Activated CD4-positive, alpha-beta T cell treated with anti-CD3 and anti-CD28 coated beads, Interleukin-2, amount 50 U/mL, for 24 hours (primary cell): ENCODE data around the gene JMJD8.
A peak's percentile ranks its signal among the peaks of the same experiment; 100 is the strongest.

ENCODE experiments used
- DNase-seq, 2 donors: peaks; one replicate each; pipeline ENCODE4 v3.0.0-alpha.2; 2020; ENCODE audit warnings: low read depth in 1 of 2, low spot score in 1 of 2

JMJD8 gene

GRCh38 chr16:642189-643049, 41.7 kb downstream of the JMJD8 start:
- no peak for DNase-seq

- DNase-seq = peak; percentile 52 to 58
These were observed 42.6 kb downstream of the JMJD8 start, which contains the start of gene MCRIP2 for GRCh38 chr16:641326-642188. Gene MCRIP2, plus strand, starts transcription at chr16:641828. Its CDS starts 164 bp downstream, at chr16:641992.

GRCh38 chr16:640614-641013, 43.5 kb downstream of the JMJD8 start:
- no peak for DNase-seq

GRCh38 chr16:638836-639235, 45.3 kb downstream of the JMJD8 start:
- no peak for DNase-seq

GRCh38 chr16:638034-638543, 46.0 kb downstream of the JMJD8 start:
- no peak for DNase-seq

GRCh38 chr16:637081-638018, 46.8 kb downstream of the JMJD8 start:
- peak in 1 of 2 donors; percentile 88 for DNase-seq

- DNase-seq = peak; percentile 91 to 98
These were observed 47.7 kb downstream of the JMJD8 start, which contains the start of gene METTL26 for GRCh38 chr16:636206-637080. Gene METTL26, minus strand, starts transcription at chr16:636305. Its CDS starts 15 bp downstream, at chr16:636290.

- no peak for DNase-seq
These were observed 48.4 kb downstream of the JMJD8 start for GRCh38 chr16:635573-636205.

GRCh38 chr16:634996-635395, 49.1 kb downstream of the JMJD8 start:
- DNase-seq = no peak

GRCh38 chr16:634051-634670, 50.0 kb downstream of the JMJD8 start:
- no peak for DNase-seq

GRCh38 chr16:633336-634050, 50.6 kb downstream of the JMJD8 start:
- no peak for DNase-seq

GRCh38 chr16:632486-633335, 51.4 kb downstream of the JMJD8 start:
- no peak for DNase-seq

GRCh38 chr16:631808-632358, 52.3 kb downstream of the JMJD8 start:
- no peak for DNase-seq
